ENCODE results near the gene FBXO31. TPM values are rescaled to one million over a fixed set of nuclear protein-coding genes. Genes with fewer than 3 reads are reported as not detected.

Gene FBXO31
- total and polyA plus RNA-seq, 8 donors = 6.4 to 1,171 (median 23.8) TPM

- 79 to 85% (median 83%) methylated on average over 24 of the region's 24 CpGs for WGBS, 5 donors
- no peak for DNase-seq
- Histone ChIP-seq H3K36me3 (peaks cover 67 to 100% (median 98%) of the 10 kb centered on the region in 4 donors), H3K4me1 (peaks cover 0 to 11% (median 0%) of the 10 kb centered on the region in 4 donors), H3K4me3 (no peak overlapping the region), H3K27ac (no peak overlapping the region), H3K27me3 (no peaks in the 10 kb centered on the region), H3K9me3 (no peaks in the 10 kb centered on the region)
- no peak for TF ChIP-seq CTCF (IDR thresholded peaks at IDR 0.05)
- no peak for TF ChIP-seq POLR2A (IDR thresholded peaks at IDR 0.05)
- TF ChIP-seq POLR2AphosphoS5 (IDR thresholded peaks at IDR 0.05) = no peak
- intact Hi-C loops (cut with DNase I; ENCODE audit: low total_unique reads) = loop anchor here (10.0 kb wide), 1 partner anchor 221 kb away; no protein-coding TSS in a partner anchor
Measured at GRCh38 chr16:87414251-87414680, 30.7 kb upstream of the FBXO31 start.

GRCh38 chr16:87412996-87413421 lies 29.4 kb upstream of the FBXO31 start:
- WGBS, 5 donors = 90 to 94% (median 92%) methylated on average over 14 to 27 of the region's 27 CpGs
- H3K4me1 ChIP-seq = peaks cover 0 to 11% (median 0%) of the 10 kb centered on the region in 4 donors

GRCh38 chr16:87412371-87412995 lies 28.9 kb upstream of the FBXO31 start:
- H3K4me1 ChIP-seq = peaks cover 0 to 11% (median 3%) of the 10 kb centered on the region in 4 donors
- DNase-seq = no peak
- no peaks in the 10 kb centered on the region for H3K9me3 ChIP-seq
- H3K4me3 ChIP-seq = no peak overlapping the region
- 87 to 90% (median 90%) methylated on average over 25 to 31 of the region's 31 CpGs for WGBS, 5 donors
- intact Hi-C loops (cut with DNase I; ENCODE audit: low total_unique reads) = loop anchor here (10.0 kb wide), 1 partner anchor 222 kb away; no protein-coding TSS in a partner anchor
- no peak overlapping the region for H3K27ac ChIP-seq
- H3K27me3 ChIP-seq = no peaks in the 10 kb centered on the region
- H3K36me3 ChIP-seq = peaks cover 56 to 98% (median 94%) of the 10 kb centered on the region in 4 donors
- no peak for TF ChIP-seq CTCF (IDR thresholded peaks at IDR 0.05)
- no peak for TF ChIP-seq EP300 (IDR thresholded peaks at IDR 0.05)
- TF ChIP-seq POLR2AphosphoS5 (IDR thresholded peaks at IDR 0.05) = no peak
- no peak for TF ChIP-seq POLR2A (IDR thresholded peaks at IDR 0.05)

More at GRCh38 chr16:87412996-87413421, 29.4 kb upstream of the FBXO31 start:
- DNase-seq = no peak
- intact Hi-C loops (cut with DNase I; ENCODE audit: low total_unique reads) = loop anchor here (10.0 kb wide), 1 partner anchor 222 kb away; no protein-coding TSS in a partner anchor
- H3K9me3 ChIP-seq = no peaks in the 10 kb centered on the region
- no peak overlapping the region for H3K27ac ChIP-seq
- no peak for TF ChIP-seq POLR2AphosphoS5 (IDR thresholded peaks at IDR 0.05)
- no peak for TF ChIP-seq POLR2A (IDR thresholded peaks at IDR 0.05)
- TF ChIP-seq CTCF (IDR thresholded peaks at IDR 0.05) = no peak
- TF ChIP-seq EP300 (IDR thresholded peaks at IDR 0.05) = no peak
- H3K4me3 ChIP-seq = no peak overlapping the region
- peaks cover 60 to 98% (median 95%) of the 10 kb centered on the region in 4 donors for H3K36me3 ChIP-seq
- no peaks in the 10 kb centered on the region for H3K27me3 ChIP-seq

- Histone ChIP-seq H3K4me1 (peaks cover 0 to 14% (median 2%) of the 10 kb centered on the region in 4 donors), H3K4me3 (no peak overlapping the region), H3K36me3 (peaks cover 51 to 98% (median 94%) of the 10 kb centered on the region in 4 donors), H3K9me3 (no peaks in the 10 kb centered on the region), H3K27me3 (no peaks in the 10 kb centered on the region), H3K27ac (no peak overlapping the region)
- WGBS, 5 donors = 83 to 91% (median 86%) methylated on average over 46 to 49 of the region's 49 CpGs
- no peak for TF ChIP-seq CTCF (IDR thresholded peaks at IDR 0.05)
- no peak for TF ChIP-seq POLR2A (IDR thresholded peaks at IDR 0.05)
- TF ChIP-seq EP300 (IDR thresholded peaks at IDR 0.05) = no peak
- no peak for TF ChIP-seq POLR2AphosphoS5 (IDR thresholded peaks at IDR 0.05)
- no peak for DNase-seq
- intact Hi-C loops (cut with DNase I; ENCODE audit: low total_unique reads) = loop anchor here (10.0 kb wide), 1 partner anchor 223 kb away; no protein-coding TSS in a partner anchor
Measured at GRCh38 chr16:87411375-87412271, 28.0 kb upstream of the FBXO31 start.
